ENCODE data around the gene NSMCE4A.

- TF ChIP-seq, protein P1, sequence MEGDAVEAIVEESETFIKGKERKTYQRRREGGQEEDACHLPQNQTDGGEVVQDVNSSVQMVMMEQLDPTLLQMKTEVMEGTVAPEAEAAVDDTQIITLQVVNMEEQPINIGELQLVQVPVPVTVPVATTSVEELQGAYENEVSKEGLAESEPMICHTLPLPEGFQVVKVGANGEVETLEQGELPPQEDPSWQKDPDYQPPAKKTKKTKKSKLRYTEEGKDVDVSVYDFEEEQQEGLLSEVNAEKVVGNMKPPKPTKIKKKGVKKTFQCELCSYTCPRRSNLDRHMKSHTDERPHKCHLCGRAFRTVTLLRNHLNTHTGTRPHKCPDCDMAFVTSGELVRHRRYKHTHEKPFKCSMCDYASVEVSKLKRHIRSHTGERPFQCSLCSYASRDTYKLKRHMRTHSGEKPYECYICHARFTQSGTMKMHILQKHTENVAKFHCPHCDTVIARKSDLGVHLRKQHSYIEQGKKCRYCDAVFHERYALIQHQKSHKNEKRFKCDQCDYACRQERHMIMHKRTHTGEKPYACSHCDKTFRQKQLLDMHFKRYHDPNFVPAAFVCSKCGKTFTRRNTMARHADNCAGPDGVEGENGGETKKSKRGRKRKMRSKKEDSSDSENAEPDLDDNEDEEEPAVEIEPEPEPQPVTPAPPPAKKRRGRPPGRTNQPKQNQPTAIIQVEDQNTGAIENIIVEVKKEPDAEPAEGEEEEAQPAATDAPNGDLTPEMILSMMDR (optimal IDR thresholded peaks at IDR 0.05 in 1 of 3, IDR thresholded peaks at IDR 0.05 in 1 of 3, conservative IDR thresholded peaks at IDR 0.05 in 1 of 3; ENCODE audit: extremely low read depth in 1 of 3, insufficient read depth in 2 of 3, low read length in 3 of 3) = no peak
- TF ChIP-seq EZH2 (IDR thresholded peaks at IDR 0.05; ENCODE audit: low read length) = no peak
Observed at GRCh38 chr10:122001698-122002097, 26.7 kb upstream of the NSMCE4A start.
